Adrenal gland (tissue), 12 donors: Measurements from ENCODE around the gene DSE. TPM values are rescaled to one million over a fixed set of nuclear protein-coding genes. Genes with fewer than 3 reads are reported as not detected.

Experiments
- DNase-seq, 7 donors: peaks; one replicate each; pipeline ENCODE4 v3.0.0-alpha.2; 2019 to 2020
- H3K27ac ChIP-seq, 5 donors: fragments of 200-600 bp; sonication (generic) in 4 of 5; 1 replicate in 3 of 5; 2 replicates in 2 of 5; pipeline versions ENCODE4 v1.5.1 to v1.8.0; 2016 to 2020; ENCODE audit warnings: mild to moderate bottlenecking in 1 of 5
- H3K27me3 ChIP-seq: fragments of 200-600 bp; 2 replicates; pipeline ENCODE4 v1.8.0; 2021
- H3K36me3 ChIP-seq, 2 donors: fragments of 200-600 bp; replicated peaks in 1 of 2; 1 replicate in 1 of 2; 2 replicates in 1 of 2; pipeline versions ENCODE4 v1.5.1 to v1.8.0; 2018 to 2022
- H3K4me1 ChIP-seq, 2 donors: fragments of 200-600 bp; replicated peaks in 1 of 2; 1 replicate in 1 of 2; 2 replicates in 1 of 2; pipeline versions ENCODE4 v1.5.1 to v1.8.0; 2018 to 2021
- H3K4me3 ChIP-seq, 4 donors: fragments of 200-600 bp; sonication (generic) in 3 of 4; one replicate each; pipeline ENCODE4 v1.5.1; 2016 to 2018
- H3K9me3 ChIP-seq, 3 donors: fragments of 200-600 bp; sonication (generic) in 1 of 3; replicated peaks in 1 of 3; 1 replicate in 2 of 3; 2 replicates in 1 of 3; pipeline versions ENCODE4 v1.5.1 to v1.8.0; 2016 to 2021
- CTCF ChIP-seq, 6 experiments: fragments of 450-650 bp in 4 of 6; fragments of 200-600 bp in 2 of 6; sonication (generic) in 1 of 6; IDR thresholded peaks; 1 replicate in 5 of 6; 2 replicates in 1 of 6; pipeline versions ENCODE4 v1.5.1 to v1.8.0; 2016 to 2021; ENCODE audit warnings: antibody characterized with exemption in 6 of 6, mild to moderate bottlenecking in 2 of 6, moderate library complexity in 1 of 6
- POLR2A ChIP-seq, 2 donors: fragments of 450-650 bp; IDR thresholded peaks; one replicate each; pipeline ENCODE4 v1.6.1; 2017; ENCODE audit warnings: antibody characterized with exemption in 2 of 2, mild to moderate bottlenecking in 2 of 2, moderate library complexity in 1 of 2
- WGBS, 4 donors: extraction: QIAGEN DNeasy Blood & Tissue Kit in 2 of 4; methylation state at CpG; one replicate each; pipeline versions ENCODE4 v1.1.5 to v1.1.7; 2013 to 2017; 5-methylcytosine and 5-hydroxymethylcytosine counted together
- intact Hi-C, 2 donors: fragments of 100-400 bp; cut with DNase I; formaldehyde crosslinking; loops; one replicate each; pipeline versions ENCODE4 v1.14.1 to v1.15.0; 2022 to 2023
- polyA plus RNA-seq, 3 donors: library from polyadenylated mRNA; stranded (reverse); fragments of 200-250 nt in 2 of 3; fragments of 350-450 nt in 1 of 3; fragmentation: Illumina TruSeq in 1 of 3; extraction: RNeasy Lipid Tissue Mini Kit (QIAGEN cat#74804) in 1 of 3; gene quantifications; one replicate each; pipeline ENCODE4 v1.2.3, GENCODE V29; 2013 to 2014
- total RNA-seq, 9 donors: library from RNA; depleted of rRNA in 4 of 9; stranded (reverse); fragments of >200 nt in 4 of 9; fragments of 120-200 nt in 1 of 9; fragmentation: NEBNext Ultra II Directional in 1 of 9; extraction: Animal tissue kit (Norgen Biotek cat#: 25700) in 1 of 9; gene quantifications; one replicate each; pipeline versions ENCODE4 v1.1.0 to v1.2.4, GENCODE V29; 2013 to 2023
- donor health status: healthy with polysubstance abuse.
- donor health status: Bipolar disorder and iron deficiency.
- donor health status: DM: yes; HTN: yes; CAD: no.
- donor health status: DM: no; HTN: no; CAD: no.
- donor health status: DM: no; HTN: no; CAD: no.
- donor health status: DM: yes; HTN: yes; CAD: no.

Gene DSE
- total and polyA plus RNA-seq, 12 donors, result 7.7 to 67.4 (median 35.0) TPM

- Histone ChIP-seq H3K4me1 (no peaks in the 10 kb centered on the region), H3K27ac (no peak overlapping the region), H3K36me3 (no peaks in the 10 kb centered on the region), H3K27me3 (no peaks in the 10 kb centered on the region), H3K4me3 (no peak overlapping the region), H3K9me3 (no peaks in the 10 kb centered on the region)
- 60 to 81% (median 64%) methylated on average over 1 of the region's 1 CpG for WGBS, 4 donors
- intact Hi-C loops, result no loop called here
- no peak for TF ChIP-seq CTCF (IDR thresholded peaks at IDR 0.05)
- no peak for TF ChIP-seq POLR2A (IDR thresholded peaks at IDR 0.05)
- no peak for DNase-seq
Observed at GRCh38 chr6:116380346-116380745, 9.6 kb downstream of the DSE start.

- Histone ChIP-seq H3K4me3 (no peak overlapping the region), H3K27ac (no peak overlapping the region), H3K36me3 (no peaks in the 10 kb centered on the region), H3K4me1 (peaks cover 0 to 5% of the 10 kb centered on the region in 2 donors), H3K27me3 (no peaks in the 10 kb centered on the region), H3K9me3 (no peaks in the 10 kb centered on the region)
- no peak for DNase-seq
- intact Hi-C loops, result no loop called here
- 84 to 87% (median 86%) methylated on average over 3 of the region's 3 CpGs for WGBS, 4 donors
- TF ChIP-seq CTCF (IDR thresholded peaks at IDR 0.05) (no peak), POLR2A (IDR thresholded peaks at IDR 0.05) (no peak)
Observed at GRCh38 chr6:116381000-116381399, 10.3 kb downstream of the DSE start.

- no peaks in the 10 kb centered on the region for H3K9me3 ChIP-seq
- no peak for TF ChIP-seq POLR2A (IDR thresholded peaks at IDR 0.05)
- TF ChIP-seq CTCF (IDR thresholded peaks at IDR 0.05), result no peak
- no peaks in the 10 kb centered on the region for H3K27me3 ChIP-seq
- no peak overlapping the region for H3K27ac ChIP-seq
- intact Hi-C loops, result no loop called here
- DNase-seq, result no peak
- no peaks in the 10 kb centered on the region for H3K36me3 ChIP-seq
- 96 to 100% (median 99%) methylated on average over 1 of the region's 1 CpG for WGBS, 4 donors
- peaks cover 10 to 21% of the 10 kb centered on the region in 2 donors for H3K4me1 ChIP-seq
- H3K4me3 ChIP-seq, result no peak overlapping the region
Observed at GRCh38 chr6:116382587-116382986, 11.8 kb downstream of the DSE start.

GRCh38 chr6:116384727-116385458, 14.1 kb downstream of the DSE start:
- H3K27ac ChIP-seq, result peak overlapping the region in 1 of 5 donors; percentile 51
- TF ChIP-seq POLR2A (IDR thresholded peaks at IDR 0.05), result no peak

GRCh38 chr6:116385459-116385802, 14.7 kb downstream of the DSE start:
- 61 to 85% (median 70%) methylated on average over 1 of the region's 1 CpG for WGBS, 4 donors
- Histone ChIP-seq H3K27ac (peak overlapping the region in 1 of 5 donors; percentile 51), H3K4me1 (peaks cover 14 to 46% of the 10 kb centered on the region in 2 donors), H3K27me3 (no peaks in the 10 kb centered on the region), H3K4me3 (no peak overlapping the region), H3K9me3 (no peaks in the 10 kb centered on the region), H3K36me3 (no peaks in the 10 kb centered on the region)
- DNase-seq, result peak in 4 of 7 donors; percentile 13 to 44 (median 38)
- TF ChIP-seq CTCF (IDR thresholded peaks at IDR 0.05), result no peak
- no peak for TF ChIP-seq POLR2A (IDR thresholded peaks at IDR 0.05)
- intact Hi-C loops, result no loop called here

More at GRCh38 chr6:116384727-116385458, 14.1 kb downstream of the DSE start:
- intact Hi-C loops, result no loop called here
- WGBS, 4 donors, result 89 to 95% (median 90%) methylated on average over 3 of the region's 3 CpGs
- Histone ChIP-seq H3K27me3 (no peaks in the 10 kb centered on the region), H3K4me3 (no peak overlapping the region), H3K9me3 (no peaks in the 10 kb centered on the region), H3K36me3 (no peaks in the 10 kb centered on the region), H3K4me1 (peaks cover 10 to 41% of the 10 kb centered on the region in 2 donors)
- DNase-seq, result no peak
